A549 (cell line): ENCODE data around the gene PTRHD1.

Source experiments
- EP300 ChIP-seq, 2 experiments: fragments of >200 bp; sonication (Bioruptor Twin); formaldehyde crosslinking; IDR thresholded peaks; 2 replicates in 1 of 2; 3 replicates in 1 of 2; pipeline ENCODE4 v1.6.1; 2016 to 2017
- MAFK ChIP-seq: fragments of 450-650 bp; IDR thresholded peaks from 2 replicates; pipeline ENCODE4 v1.6.1; 2014; ENCODE audit not compliant: partially characterized antibody
- POLR2A ChIP-seq: IDR thresholded peaks from 2 replicates; pipeline ENCODE4 v1.6.1; 2012; ENCODE audit warnings: mild to moderate bottlenecking, low read length
- RAD21 ChIP-seq, 2 experiments: fragments of >200 bp in 1 of 2; sonication (Bioruptor Twin) in 1 of 2; formaldehyde crosslinking in 1 of 2; IDR thresholded peaks in 1 of 2; conservative IDR thresholded peaks in 1 of 2; 2 replicates in 1 of 2; 3 replicates in 1 of 2; pipeline ENCODE4 v1.6.1; 2012 to 2018; ENCODE audit warnings: inconsistent platforms in 1 of 2
- TF ChIP-seq, protein P1 (sequence below): IDR thresholded peaks from 2 replicates; pipeline ENCODE4 v1.6.1; 2012

DNA sequence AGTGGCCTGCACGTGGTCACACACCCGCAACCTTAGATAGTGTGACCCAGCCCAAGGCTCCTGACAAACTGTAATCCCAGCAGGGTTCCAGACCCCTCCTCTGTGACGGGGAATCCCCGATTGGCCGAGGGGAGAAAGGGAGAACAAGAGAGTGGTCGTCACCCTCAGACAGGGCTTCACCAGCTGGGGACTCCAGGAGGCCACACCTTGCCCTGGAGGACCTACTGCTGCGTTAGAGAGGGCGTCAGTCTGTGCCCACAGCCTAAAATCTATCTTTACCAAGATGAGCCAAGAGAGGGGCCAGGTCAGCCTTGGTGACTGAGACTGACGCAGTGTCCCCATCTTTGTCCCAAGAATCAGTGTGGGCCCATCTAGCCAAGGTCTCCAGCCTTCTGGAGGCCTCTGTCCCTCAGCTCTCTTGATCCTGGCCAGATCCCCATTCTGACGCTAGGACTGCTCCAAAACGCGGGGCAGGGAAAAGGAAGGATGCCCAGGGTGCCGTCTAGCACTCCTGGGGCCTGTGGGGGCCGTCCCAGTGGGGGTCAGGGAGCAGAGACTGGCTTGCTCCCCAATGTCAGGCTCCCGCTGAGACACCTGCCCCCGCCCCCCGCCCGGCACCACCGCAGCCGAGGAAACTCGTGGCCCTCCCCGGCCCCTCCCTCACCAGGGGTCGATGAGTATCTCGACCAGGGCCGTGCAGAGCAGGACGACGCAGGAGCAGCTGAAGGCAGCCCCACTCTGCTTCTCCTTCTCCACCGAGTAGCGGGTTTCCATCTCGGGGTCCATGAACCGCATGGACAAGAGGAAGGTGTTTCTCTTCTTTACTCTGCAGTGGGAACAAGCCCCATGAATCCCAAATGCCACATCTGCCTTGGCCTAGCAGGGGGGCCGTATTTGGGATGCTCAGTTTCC lies 40.9 kb upstream of the PTRHD1 start:
- TF ChIP-seq RAD21 (conservative IDR thresholded peaks at IDR 0.05 in 1 of 2, IDR thresholded peaks at IDR 0.05 in 1 of 2) (no peak), MAFK (no peak), EP300 (IDR thresholded peaks at IDR 0.05) (no peak), POLR2A (no peak)
- TF ChIP-seq, protein P1, sequence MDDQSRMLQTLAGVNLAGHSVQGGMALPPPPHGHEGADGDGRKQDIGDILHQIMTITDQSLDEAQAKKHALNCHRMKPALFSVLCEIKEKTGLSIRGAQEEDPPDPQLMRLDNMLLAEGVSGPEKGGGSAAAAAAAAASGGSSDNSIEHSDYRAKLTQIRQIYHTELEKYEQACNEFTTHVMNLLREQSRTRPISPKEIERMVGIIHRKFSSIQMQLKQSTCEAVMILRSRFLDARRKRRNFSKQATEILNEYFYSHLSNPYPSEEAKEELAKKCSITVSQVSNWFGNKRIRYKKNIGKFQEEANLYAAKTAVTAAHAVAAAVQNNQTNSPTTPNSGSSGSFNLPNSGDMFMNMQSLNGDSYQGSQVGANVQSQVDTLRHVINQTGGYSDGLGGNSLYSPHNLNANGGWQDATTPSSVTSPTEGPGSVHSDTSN = no peak
